ENCODE results near the gene PAM. TPM values are rescaled to one million over a fixed set of nuclear protein-coding genes. Genes with fewer than 3 reads are reported as not detected.

The PAM gene
- total RNA-seq, 1 experiment from 2014 or later = 142 TPM

DNA sequence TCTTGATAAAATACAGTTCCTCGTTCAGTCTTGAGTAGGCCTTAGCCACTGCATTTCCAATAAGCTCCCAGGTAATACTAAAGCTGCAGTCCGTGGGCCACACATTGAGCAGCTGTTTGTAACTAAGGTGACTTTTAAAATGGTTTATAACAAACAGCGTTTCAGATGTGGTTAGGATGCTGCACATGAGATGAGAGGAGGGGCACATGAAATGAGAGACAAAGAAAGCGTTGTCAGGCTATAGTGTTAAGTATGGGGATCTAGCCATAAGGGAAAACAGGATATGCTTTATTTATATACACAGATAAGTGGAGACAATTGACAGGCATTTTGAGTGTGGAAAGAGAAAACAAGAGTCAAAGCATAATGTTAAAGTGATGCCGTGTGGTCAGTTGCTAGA lies 89.9 kb downstream of the PAM start:
- Mint-ChIP-seq H3K4me3 (ENCODE audit: low read depth, unreplicated experiment) (no peak overlapping the region), H3K4me1 (ENCODE audit: low read depth, unreplicated experiment) (no peaks in the 10 kb centered on the region), H3K36me3 (ENCODE audit: insufficient read depth, unreplicated experiment) (no peaks in the 10 kb centered on the region), H3K27me3 (ENCODE audit: unreplicated experiment) (no peaks in the 10 kb centered on the region), H3K9me3 (ENCODE audit: low read depth, unreplicated experiment) (peaks cover 2% of the 10 kb centered on the region), H3K27ac (ENCODE audit: unreplicated experiment) (no peak overlapping the region)
- TF ChIP-seq, protein P1, sequence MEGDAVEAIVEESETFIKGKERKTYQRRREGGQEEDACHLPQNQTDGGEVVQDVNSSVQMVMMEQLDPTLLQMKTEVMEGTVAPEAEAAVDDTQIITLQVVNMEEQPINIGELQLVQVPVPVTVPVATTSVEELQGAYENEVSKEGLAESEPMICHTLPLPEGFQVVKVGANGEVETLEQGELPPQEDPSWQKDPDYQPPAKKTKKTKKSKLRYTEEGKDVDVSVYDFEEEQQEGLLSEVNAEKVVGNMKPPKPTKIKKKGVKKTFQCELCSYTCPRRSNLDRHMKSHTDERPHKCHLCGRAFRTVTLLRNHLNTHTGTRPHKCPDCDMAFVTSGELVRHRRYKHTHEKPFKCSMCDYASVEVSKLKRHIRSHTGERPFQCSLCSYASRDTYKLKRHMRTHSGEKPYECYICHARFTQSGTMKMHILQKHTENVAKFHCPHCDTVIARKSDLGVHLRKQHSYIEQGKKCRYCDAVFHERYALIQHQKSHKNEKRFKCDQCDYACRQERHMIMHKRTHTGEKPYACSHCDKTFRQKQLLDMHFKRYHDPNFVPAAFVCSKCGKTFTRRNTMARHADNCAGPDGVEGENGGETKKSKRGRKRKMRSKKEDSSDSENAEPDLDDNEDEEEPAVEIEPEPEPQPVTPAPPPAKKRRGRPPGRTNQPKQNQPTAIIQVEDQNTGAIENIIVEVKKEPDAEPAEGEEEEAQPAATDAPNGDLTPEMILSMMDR (IDR thresholded peaks at IDR 0.05; ENCODE audit: unreplicated experiment) = no peak
- CTCF ChIA-PET = no interaction called here
- BruUV-seq (replicated peaks) = no TSS peak
- no peak for DNase-seq
- intact Hi-C loops (cut with micrococcal nuclease; ENCODE audit: unreplicated experiment) = no loop called here

DNA sequence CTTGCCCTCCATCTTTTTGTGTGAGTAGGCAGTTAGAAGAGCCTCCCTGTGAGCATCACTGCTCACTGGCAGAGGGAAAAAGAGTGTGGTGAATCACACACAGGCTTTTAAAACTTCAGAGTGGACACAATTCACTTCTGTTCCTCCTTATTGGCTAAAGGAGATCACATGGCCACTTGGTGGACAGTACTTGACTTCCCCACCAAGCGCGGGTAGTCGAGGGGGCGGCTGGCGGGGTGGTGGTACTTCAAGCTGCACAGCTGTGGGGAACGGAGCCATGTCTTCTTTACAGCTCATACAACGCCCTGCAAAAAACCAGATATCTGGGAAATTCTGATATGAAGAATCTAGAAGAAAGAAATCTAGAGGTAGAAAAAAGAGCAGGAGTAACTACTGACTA lies 95.4 kb downstream of the PAM start:
- H3K4me3 Mint-ChIP-seq (ENCODE audit: low read depth, unreplicated experiment) = no peak overlapping the region
- BruUV-seq (replicated peaks) = no TSS peak
- H3K27ac Mint-ChIP-seq (ENCODE audit: unreplicated experiment) = no peak overlapping the region
- H3K27me3 Mint-ChIP-seq (ENCODE audit: unreplicated experiment) = no peaks in the 10 kb centered on the region
- intact Hi-C loops (cut with micrococcal nuclease; ENCODE audit: unreplicated experiment) = no loop called here
- peaks cover 2% of the 10 kb centered on the region for H3K9me3 Mint-ChIP-seq (ENCODE audit: low read depth, unreplicated experiment)
- H3K36me3 Mint-ChIP-seq (ENCODE audit: insufficient read depth, unreplicated experiment) = no peaks in the 10 kb centered on the region
- CTCF ChIA-PET = interaction anchor here (0.6 kb wide), 1 partner anchor 14 kb away, joined by 3 read pairs; no protein-coding TSS in a partner anchor
- H3K4me1 Mint-ChIP-seq (ENCODE audit: low read depth, unreplicated experiment) = no peaks in the 10 kb centered on the region
- TF ChIP-seq, protein P1 (IDR thresholded peaks at IDR 0.05; ENCODE audit: unreplicated experiment) = no peak
- no peak for DNase-seq

DNA sequence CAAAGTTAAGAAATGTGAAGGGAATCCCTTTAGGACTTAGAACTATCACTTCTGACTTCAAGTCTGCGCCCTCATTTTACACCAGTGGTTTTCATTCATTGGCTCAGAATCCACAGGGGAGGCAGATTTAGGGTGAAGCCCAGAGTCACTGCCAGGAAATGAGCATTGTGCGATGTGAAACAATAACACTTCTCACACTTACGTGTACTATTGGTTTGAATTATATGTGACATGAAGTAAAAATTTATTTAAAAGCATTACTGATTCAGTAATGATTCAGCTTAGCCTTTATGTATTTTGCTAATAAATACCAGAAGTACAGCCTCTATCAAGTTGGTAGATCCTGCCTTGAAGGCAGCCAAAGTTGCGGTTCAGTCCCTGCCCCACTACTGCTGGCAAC lies 98.6 kb downstream of the PAM start:
- no peaks in the 10 kb centered on the region for H3K27me3 Mint-ChIP-seq (ENCODE audit: unreplicated experiment)
- no TSS peak for BruUV-seq (replicated peaks)
- TF ChIP-seq, protein P1 (IDR thresholded peaks at IDR 0.05; ENCODE audit: unreplicated experiment) = no peak

DNA sequence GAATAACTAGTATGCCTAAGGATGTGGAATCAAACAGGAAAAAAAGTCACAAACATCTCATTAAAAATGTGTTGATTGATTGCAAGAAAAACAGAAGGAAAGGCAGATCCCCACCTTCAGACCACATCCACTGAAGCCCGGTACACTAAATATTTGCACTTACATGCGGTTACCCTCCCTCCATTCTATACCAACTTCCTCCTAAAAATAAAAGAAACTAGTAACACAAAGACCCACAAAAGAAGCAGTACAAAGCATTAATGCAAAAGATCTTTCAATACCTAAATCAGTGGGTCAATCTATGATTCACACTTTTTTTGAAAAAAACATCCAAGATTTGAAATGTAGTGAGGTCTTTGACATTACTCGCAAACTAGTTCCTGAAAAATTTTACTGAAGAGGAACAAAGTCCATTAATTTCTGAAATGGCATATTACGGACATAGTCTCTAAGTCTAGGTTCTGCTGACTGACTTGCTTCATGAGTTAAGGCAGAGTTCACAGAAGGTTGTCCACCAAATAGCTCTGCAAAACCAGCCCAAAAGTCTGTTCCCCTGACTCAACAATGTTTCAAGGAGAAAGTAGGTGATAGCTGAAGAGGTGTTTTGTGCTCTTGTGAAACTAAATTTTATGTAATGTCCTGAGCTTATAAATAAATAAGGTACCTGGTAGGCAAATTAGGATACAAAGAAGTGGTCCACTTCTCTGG lies 100.7 kb downstream of the PAM start:
- DNase-seq = no peak
- Mint-ChIP-seq H3K36me3 (ENCODE audit: insufficient read depth, unreplicated experiment) (no peaks in the 10 kb centered on the region), H3K4me1 (ENCODE audit: low read depth, unreplicated experiment) (no peaks in the 10 kb centered on the region), H3K27me3 (ENCODE audit: unreplicated experiment) (no peaks in the 10 kb centered on the region), H3K27ac (ENCODE audit: unreplicated experiment) (no peak overlapping the region), H3K4me3 (ENCODE audit: low read depth, unreplicated experiment) (no peak overlapping the region), H3K9me3 (ENCODE audit: low read depth, unreplicated experiment) (peaks cover 2% of the 10 kb centered on the region)
- no TSS peak for BruUV-seq (replicated peaks)
- intact Hi-C loops (cut with micrococcal nuclease; ENCODE audit: unreplicated experiment) = no loop called here
- TF ChIP-seq, protein P1 (IDR thresholded peaks at IDR 0.05; ENCODE audit: unreplicated experiment) = no peak
- CTCF ChIA-PET = no interaction called here

More for the DNA sequence above, 98.6 kb downstream of the PAM start:
- Mint-ChIP-seq H3K27ac (ENCODE audit: unreplicated experiment) (no peak overlapping the region), H3K9me3 (ENCODE audit: low read depth, unreplicated experiment) (peaks cover 2% of the 10 kb centered on the region), H3K4me3 (ENCODE audit: low read depth, unreplicated experiment) (no peak overlapping the region), H3K36me3 (ENCODE audit: insufficient read depth, unreplicated experiment) (no peaks in the 10 kb centered on the region), H3K4me1 (ENCODE audit: low read depth, unreplicated experiment) (no peaks in the 10 kb centered on the region)
- intact Hi-C loops (cut with micrococcal nuclease; ENCODE audit: unreplicated experiment) = no loop called here
- DNase-seq = no peak
- CTCF ChIA-PET = no interaction called here
